Fibroblast of skin of scalp (primary cell): ENCODE measurements around the gene MACROD2.

Source experiments
- DNase-seq: peaks from one replicate; pipeline ENCODE4 v3.0.0-alpha.2; 2013

MACROD2 gene

GRCh38 chr20:15561707-15562404, 1566.5 kb downstream of the MACROD2 start:
- no peak for DNase-seq

DNA sequence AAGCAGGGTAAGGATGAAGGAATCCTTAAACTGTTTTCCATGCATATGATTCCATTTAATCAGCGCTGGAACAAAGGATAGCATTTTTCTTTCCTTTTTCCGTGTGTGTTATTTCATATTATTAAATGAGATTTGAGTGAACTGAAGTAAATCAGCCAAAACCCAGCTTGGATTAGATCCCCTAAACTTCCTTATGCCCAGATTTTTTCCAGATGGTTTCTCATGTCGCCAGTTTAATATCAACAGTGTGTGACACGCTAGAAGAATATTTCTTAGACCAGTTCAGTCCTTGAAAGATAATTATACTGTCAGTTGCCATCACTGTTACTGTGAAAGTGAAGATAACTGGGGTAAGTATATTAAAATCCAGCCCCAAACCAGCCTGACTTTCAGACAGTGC, 1568.5 kb downstream of the MACROD2 start:
- no peak for DNase-seq

GRCh38 chr20:15564981-15565380, 1569.7 kb downstream of the MACROD2 start:
- no peak for DNase-seq

DNA sequence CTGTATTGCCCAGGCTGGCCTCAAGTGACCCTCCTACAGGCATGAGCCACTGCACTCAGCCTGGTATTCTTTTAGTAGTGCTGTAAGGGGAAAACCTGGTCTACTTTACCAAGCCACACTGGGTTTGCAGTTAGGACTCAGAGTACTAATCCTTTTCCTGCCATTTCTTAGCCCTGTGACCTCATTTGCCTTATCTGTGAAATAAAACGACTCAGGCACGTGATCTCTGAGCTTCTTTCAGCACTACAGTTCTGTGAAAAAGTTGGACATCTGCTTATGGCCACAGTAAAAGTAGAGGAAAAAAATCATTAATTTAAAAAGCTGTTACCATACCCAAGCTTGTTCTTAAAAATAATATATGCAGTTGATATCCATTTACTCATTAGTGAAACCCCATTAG, 1570.5 kb downstream of the MACROD2 start:
- DNase-seq, result no peak

DNA sequence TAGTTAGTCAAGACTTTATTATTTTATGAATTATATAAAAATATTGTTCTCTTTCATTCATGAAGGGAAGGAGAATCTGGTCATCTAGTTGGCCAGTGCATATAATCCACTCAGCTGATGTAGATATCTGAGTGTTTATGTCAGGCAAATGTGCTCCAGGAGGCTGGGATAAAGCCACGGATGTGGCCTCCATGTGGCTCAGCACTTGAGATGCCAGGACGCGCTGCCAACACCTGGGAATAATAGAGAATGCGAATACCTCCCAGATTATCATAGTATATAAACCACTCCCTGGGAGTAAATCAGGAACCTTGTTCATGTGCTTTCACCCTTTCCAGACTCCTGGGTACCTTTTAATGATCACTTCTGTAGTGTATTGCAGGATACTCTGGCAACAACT, 1571.9 kb downstream of the MACROD2 start:
- DNase-seq, result no peak

DNA sequence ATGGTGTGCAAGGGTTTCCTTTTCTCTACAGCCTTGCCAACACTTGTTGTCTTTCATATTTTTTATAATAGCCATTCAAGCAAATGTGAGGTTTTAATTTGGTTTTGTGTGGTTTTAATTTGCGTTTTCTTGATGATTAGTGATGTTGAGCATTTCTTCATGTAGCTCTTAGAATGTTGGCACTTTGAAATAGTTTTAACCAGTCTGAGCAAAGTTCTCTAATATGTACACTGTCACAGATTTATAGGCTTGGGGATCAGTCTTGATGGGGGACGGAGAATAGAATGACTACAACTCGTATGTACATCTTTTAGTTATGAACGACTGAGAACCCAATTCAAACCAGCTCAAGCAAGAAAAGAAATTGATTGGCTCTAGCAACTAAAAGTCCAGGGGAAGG, 1574.8 kb downstream of the MACROD2 start:
- DNase-seq, result peak; percentile 2

- DNase-seq, result no peak
Observed at GRCh38 chr20:15571056-15571455, 1575.7 kb downstream of the MACROD2 start.

DNA sequence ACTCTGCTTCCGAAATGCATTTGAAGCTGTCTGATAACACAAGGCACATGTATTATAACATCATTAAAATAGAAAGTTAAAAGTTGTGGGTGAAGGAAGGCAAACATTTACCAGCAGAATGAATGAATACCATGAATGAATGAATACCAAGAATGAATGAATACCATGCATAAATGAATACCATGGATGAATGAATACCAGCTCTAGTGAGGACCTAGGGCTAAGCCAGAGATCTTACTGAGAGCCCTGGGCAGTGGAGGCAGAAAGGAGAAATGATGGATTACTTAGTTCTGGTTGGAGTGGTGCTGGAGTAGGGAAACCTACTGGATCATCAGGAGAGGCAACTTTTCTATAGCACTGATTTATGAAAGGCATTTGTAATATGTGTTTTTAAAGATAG, 1579.9 kb downstream of the MACROD2 start:
- no peak for DNase-seq

DNA sequence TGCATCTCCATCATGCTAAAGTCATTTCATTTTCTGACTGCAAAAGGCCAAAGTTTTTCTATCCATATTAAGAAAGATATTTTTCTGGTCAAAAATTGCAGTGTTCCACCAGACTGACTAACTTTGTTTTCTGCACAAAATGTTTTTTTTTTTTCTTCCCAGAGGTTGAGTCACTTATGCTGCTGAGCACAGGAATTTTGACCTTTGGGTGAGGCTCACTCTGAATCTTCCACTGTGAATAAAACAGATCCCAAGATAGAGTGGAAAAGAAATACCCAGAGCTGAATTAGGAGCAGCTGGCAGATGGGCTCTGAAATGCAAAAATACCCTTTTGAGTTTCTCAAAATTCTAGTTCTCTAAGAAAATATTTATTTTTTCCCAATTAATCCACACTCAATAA, 1581.1 kb downstream of the MACROD2 start:
- DNase-seq, result no peak

GRCh38 chr20:15578113-15578512, 1582.8 kb downstream of the MACROD2 start:
- DNase-seq, result no peak

GRCh38 chr20:15579688-15580087, 1584.4 kb downstream of the MACROD2 start:
- DNase-seq, result no peak

GRCh38 chr20:15582146-15582760, 1586.9 kb downstream of the MACROD2 start:
- DNase-seq, result no peak

DNA sequence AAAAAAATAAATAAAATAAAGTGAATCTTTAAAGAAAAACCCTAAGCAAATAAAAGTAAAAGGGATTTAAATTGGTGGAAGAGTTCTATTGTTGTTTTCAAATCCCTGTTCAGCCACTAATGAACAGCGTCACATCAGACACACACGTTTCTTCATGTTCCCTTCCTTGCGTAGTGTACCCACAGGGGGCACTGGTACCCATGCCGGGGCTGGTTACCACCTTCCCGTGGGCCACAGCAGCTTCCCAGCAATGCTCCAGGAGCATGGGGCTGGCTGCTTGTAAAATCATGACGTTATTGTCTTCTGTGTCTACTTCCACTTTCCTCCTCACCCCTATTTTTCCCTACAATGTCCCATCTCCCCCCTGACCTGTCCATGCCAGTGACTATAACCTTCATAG, 1589.2 kb downstream of the MACROD2 start:
- DNase-seq, result no peak

GRCh38 chr20:15593081-15593480, 1597.8 kb downstream of the MACROD2 start:
- DNase-seq, result no peak

GRCh38 chr20:15594158-15594695, 1598.9 kb downstream of the MACROD2 start:
- no peak for DNase-seq

DNA sequence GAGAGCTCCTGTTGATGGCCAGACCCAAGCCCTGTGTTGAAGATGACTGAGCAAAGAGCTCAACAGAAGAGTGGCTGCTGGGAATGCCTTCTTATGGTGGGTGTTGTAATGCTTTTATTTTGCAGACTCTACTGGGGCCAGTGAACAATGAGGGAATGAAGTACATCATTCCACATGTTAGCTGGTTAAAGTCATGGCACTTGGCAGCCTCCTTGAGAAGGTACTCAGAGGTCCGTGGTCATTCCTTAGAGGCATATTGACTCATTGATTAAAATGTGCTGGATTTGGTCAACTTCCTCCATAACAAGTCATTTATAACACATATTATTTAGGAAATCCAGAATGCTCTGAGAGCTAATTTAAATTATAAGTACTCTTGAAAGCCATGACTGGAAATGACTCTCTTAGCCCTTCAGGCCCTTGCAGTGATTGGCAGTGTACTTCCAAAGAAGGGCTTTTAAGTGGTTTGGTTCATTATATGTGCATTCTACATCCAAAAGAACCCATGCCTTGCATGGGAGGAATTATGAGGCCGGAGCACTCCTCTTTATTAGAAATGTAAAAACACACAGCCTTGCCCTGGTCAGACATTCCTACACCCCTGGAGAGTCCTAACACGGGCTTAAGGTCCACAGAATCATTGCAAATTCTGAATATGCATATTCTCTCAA, 1601.0 kb downstream of the MACROD2 start:
- DNase-seq, result no peak

GRCh38 chr20:15597306-15597705, 1602.0 kb downstream of the MACROD2 start:
- DNase-seq, result no peak

DNA sequence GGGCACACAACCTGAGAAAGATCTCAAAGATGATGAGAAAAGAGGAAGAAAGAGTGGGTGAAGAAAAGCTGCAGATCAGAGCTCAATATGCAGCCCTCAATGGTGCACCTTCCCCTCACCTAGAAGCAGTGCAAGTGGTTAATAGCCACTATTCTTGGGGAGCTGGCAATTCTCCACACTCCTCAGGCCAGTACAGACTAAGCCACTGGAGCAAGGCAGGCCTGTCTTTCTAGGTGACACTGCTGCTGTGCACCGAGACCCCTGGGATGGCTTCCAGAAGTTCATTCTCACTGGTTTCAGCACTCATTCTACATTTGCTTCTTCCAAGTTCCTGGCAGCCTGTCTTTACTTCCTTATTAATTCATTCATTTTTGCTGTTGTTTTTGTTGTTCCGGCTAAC, 1604.6 kb downstream of the MACROD2 start:
- DNase-seq, result no peak

DNA sequence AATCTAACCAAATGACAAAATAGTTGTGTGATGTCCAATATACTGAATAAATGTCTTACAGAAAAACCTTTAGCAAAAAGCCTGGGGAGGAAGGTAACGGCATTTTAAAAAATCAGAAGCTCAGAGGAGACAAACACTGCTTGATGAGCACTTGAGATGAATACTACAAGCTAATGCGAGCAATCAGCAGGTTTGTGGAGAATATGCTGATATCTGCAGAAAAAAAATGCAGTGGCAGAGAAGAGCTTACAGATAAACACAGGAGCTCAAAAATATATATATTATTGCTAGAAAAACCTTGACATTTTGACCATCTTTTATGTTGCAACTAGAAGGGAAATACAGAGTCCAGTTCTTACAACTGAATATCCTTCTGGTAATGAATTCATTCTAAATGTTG, 1605.2 kb downstream of the MACROD2 start:
- no peak for DNase-seq

DNA sequence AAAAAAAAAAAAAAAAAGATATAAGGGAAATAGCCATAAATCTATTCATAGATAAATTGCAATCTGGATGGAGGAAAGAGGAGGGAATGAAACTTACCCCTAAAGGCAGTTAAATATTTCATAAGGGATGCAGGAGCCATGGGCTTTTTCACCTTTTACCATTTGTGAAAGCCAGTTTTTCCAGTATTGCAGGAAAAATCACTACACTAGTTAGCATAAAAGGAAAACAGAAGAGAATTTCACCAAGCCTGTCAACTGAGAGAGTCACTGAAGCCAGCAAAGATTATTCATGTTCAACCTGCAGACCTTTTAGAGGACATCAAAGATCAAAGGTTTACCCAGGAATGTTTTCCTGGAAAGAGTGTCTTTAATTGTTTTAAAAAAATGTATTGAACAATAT, 1608.2 kb downstream of the MACROD2 start:
- no peak for DNase-seq

DNA sequence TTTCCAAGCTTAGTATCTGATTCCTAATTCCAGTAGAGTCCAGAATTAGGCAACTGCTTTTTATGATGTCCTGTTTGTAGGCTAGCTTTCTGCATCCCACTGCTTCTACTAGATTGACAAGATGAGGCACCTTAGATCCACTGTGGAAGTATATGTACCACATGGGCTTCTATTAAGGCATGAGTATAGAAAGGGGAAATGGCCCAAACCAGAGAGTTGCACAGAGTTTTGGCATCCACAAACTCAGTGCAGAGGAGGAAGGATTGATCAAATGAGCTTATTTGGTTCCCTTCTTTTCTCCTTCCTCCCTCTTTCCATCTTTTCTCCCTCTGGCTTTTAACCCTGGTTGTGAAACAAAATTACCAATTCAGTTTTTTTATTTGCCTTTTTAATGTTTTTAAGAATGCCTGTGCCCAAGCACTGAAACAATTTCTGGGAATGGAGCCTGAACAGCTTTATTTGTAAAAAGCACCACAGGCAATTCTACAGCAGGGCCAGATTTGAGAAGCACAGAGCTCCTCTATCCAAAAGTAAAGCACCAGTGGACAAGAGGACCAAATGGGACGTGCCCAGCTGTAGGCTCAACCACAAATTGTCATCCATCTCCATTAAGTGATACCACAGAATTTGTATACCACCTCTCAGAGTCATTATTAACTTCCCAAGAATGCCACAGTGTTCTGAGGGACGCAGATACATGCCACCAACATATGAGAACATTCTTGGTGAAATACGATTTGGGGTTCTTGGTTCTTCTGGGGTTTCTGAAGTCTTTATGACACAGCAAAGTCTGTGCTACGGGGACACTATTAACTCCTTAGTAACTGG, 1608.9 kb downstream of the MACROD2 start:
- no peak for DNase-seq

DNA sequence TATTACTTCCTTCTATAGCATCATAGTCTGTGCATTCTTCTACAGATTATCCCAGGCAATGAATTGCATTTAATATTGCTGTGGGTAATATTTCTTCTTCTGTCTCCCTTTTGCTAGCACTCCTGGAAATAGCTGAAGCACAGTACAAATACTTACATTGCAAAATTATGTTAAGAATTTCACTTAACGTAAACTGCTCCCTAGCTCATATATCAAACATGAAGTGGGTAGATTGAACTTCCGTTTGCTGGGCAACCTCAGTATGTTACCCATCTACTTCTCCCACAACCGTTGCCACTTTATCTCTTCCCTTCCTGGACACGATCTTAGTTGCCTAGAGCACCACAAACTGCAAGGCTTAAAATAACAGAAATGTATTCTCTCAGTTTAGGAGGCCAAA, 1614.6 kb downstream of the MACROD2 start:
- no peak for DNase-seq

- DNase-seq, result no peak
Observed at GRCh38 chr20:15610787-15611186, 1615.5 kb downstream of the MACROD2 start.
